A549 treated with AZD2906 at 1 μM for 4 hours (cell line): ENCODE results near the gene NFX1. TPM values are rescaled to one million over a fixed set of nuclear protein-coding genes. Genes with fewer than 3 reads are reported as not detected.

Source experiments
- total RNA-seq: library from RNA; stranded (reverse); fragments of 200-300 nt; extraction: Qiagen RNA extraction; gene quantifications from 5 replicates; pipeline ENCODE4 v1.2.3, GENCODE V29; 2022

Gene NFX1
- total RNA-seq: 30.1 to 32.4 TPM (median 31.7 TPM) in 5 replicates

DNA sequence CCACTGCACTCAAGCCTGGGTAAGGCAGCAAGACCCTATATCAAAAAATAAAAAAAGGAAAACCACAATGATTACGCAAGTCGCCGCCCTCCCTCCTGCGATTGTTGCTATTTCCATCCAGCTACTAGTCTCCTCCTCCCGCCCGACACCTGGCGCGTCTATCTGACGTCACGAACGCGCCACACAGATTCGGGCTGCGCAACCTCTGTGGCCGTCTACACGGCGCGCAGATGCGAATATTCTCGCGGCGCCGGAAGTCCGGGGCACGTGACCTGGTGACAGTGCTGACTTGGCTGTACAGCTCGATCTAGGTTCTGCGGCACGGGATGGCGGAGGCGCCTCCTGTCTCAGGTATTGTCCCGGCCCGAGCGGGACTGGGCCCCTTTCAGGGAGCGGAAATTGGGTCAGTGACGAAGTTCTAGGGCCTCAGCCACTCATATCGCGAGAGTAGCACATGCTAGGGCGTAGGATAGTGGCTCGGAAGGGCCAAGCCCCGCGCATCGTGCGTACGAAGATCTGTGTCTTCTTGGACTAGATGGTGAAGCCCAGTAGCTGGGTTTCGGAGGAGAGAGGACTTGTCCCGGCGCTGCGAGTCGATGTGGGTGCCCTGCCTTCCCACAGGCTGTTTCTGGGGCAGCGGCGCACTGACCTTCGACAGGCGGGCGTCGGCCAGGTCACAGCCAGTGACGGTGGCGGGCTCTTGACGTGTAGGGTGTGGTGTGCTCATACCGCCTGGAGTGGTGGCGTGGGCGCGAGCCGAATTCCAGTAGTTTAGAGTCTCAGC, at the start of gene NFX1:
TSS of gene NFX1 (plus strand) at position 270 of the 784 bp plus-strand sequence. CDS start at position 327, 57 bp downstream.

DNA sequence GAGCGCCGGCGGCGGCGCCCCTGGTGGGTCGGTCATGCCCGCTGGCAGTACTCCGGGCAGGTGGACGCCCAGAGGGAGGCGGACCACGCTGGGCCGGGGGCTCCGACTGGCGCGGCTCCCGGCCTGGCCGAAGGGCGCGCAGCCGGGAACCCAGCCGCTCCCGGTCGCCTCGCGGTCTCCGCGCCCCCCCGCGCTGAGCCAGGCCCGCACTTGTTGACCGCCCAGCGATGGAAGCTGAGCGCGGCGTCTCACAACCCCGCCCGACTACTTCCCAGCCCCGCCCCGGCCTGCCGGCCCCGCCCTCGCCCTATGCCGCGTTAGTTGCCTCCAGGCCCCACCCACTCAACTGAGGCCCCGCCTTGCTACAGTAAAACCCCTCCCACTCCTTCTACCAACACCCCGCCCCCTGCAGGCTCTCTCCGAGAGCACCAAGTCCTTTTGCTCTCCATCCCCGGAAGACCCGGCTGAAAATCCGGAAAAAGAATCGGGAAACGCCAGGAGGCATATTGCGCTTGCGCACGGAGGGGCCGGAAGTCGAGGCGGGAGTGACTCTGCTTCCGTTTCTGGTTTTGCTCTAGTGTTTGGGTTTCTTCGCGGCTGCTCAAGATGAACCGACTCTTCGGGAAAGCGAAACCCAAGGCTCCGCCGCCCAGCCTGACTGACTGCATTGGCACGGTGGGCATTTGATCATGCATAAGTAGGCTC, 25.7 kb upstream of the NFX1 start, which contains the start of the genes BAG1 and CHMP5:
TSS of gene BAG1 (minus strand) at position 236 of the 705 bp plus-strand sequence.
TSS of gene CHMP5 (plus strand) at position 577 of the 705 bp plus-strand sequence. CDS start at position 607, 30 bp downstream.

DNA sequence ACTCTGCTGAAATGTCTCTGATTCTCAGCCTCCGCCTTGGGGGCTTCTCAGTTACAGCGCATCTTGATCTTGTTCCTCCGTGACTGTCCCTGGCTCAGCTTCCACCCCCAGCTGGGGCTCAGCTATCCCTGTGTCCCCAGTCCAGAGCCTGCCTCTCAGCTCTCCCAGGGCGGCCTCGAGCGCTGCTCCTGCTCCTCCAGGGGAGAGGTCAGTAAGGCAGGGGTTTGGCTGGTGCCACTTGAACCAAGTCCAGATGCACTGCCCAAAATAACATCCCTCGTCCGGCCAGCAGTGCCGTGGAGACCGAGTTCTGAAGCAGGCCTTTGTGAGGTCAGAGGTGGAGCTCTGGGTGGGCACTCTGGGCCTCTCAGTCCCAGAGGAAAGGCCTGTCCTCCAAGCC, 112.1 kb downstream of the NFX1 start, which contains the start of gene AQP7:
TSS of gene AQP7 (minus strand) at position 198 of the 400 bp plus-strand sequence. CDS start 1,306 bp downstream, outside the sequence.

Other genes starting within 250 kb of the NFX1 start
- 17.0 to 22.9 TPM (median 17.7 TPM) in 5 replicates for gene SMU1, start 213.8 kb upstream of the NFX1 start, total RNA-seq
- 201 to 239 TPM (median 228 TPM) in 5 replicates for gene B4GALT1, start 123.2 kb upstream of the NFX1 start, total RNA-seq
- gene SPINK4, start 50.3 kb upstream of the NFX1 start, total RNA-seq: not detected in 5 replicates
- 113 to 132 TPM (median 127 TPM) in 5 replicates for gene BAG1, start 25.8 kb upstream of the NFX1 start, total RNA-seq
- 66.7 to 80.8 TPM (median 71.7 TPM) in 5 replicates for gene CHMP5, start 25.5 kb upstream of the NFX1 start, total RNA-seq
- gene AQP7, start 112.1 kb downstream of the NFX1 start, total RNA-seq: 0.25 to 0.53 TPM (median 0.32 TPM) in 5 replicates
- 18.8 to 31.6 TPM (median 24.2 TPM) in 5 replicates for gene AQP3, start 157.1 kb downstream of the NFX1 start, total RNA-seq
- gene NOL6, start 183.4 kb downstream of the NFX1 start, total RNA-seq: 66.8 to 75.7 TPM (median 73.8 TPM) in 5 replicates
- 3.7 to 5.8 TPM (median 4.8 TPM) in 5 replicates for gene ANKRD18B, start 233.7 kb downstream of the NFX1 start, total RNA-seq